K562 (cell line): Measurements from ENCODE around the gene DLST. TPM values are rescaled to one million over a fixed set of nuclear protein-coding genes. Genes with fewer than 3 reads are reported as not detected.

Source experiments
- ATAC-seq: fragments of 200-7000 bp; cut with Tn5 transposase; 3 replicates; pipeline ENCODE4 v1.9.1; 2020; ENCODE audit warnings: moderate library complexity
- BruUV-seq: library from RNA; stranded (reverse); fragments of 400-500 nt; replicated peaks from 2 replicates; lab custom pipeline; 2021; lab: Mats Ljungman, UMichigan
- CTCF ChIA-PET: fragments of 300-600 bp; formaldehyde crosslinking; extraction: SDS; loops from one replicate; lab custom pipeline; 2021; ENCODE audit warnings: low intra/inter-chr PET ratio; lab: Yijun Ruan, JAX
- POLR2A ChIA-PET: fragments of 300-600, 350-650 bp; sonication (Branson Sonifier 250); formaldehyde crosslinking; extraction: SDS; loops from one replicate; lab custom pipeline; 2021; ENCODE audit warnings: antibody characterized with exemption, inconsistent platforms; lab: Yijun Ruan, JAX
- DNase-seq, 4 experiments: peaks; one replicate each; pipeline versions ENCODE4 v3.0.0 to v3.0.0-alpha.2; 2011 to 2018; ENCODE audit warnings: low spot score in 3 of 4, mixed read lengths in 3 of 4; ENCODE audit errors: extremely low read depth in 1 of 4
- FAIRE-seq: peaks from 2 replicates; lab custom pipeline; 2011; peaks lifted over from hg19 to GRCh38; lab: Jason Lieb, UNC
- H2AFZ ChIP-seq: 2 replicates; pipeline ENCODE4 v1.6.0; 2011; ENCODE audit warnings: low read depth, low read length, control low read depth, inconsistent platforms
- H3K27ac ChIP-seq: fragments of 200-600 bp; 3 replicates; pipeline ENCODE4 v1.8.0; 2011; ENCODE audit warnings: low read depth, mild to moderate bottlenecking, control low read depth, inconsistent platforms, low read length, moderate library complexity, mixed read lengths; ENCODE audit errors: extremely low read depth
- H3K27me3 ChIP-seq, 2 experiments: fragments of 300-600 bp in 1 of 2; 2 replicates in 1 of 2; 3 replicates in 1 of 2; pipeline versions ENCODE4 v1.6.0 to v1.8.0; 2011; ENCODE audit warnings: inconsistent platforms in 2 of 2, low read length in 2 of 2, mild to moderate bottlenecking in 1 of 2, mixed read lengths in 1 of 2, moderate library complexity in 1 of 2; ENCODE audit not compliant: control insufficient read depth in 2 of 2, insufficient read depth in 2 of 2
- H3K36me3 ChIP-seq: fragments of 300-600 bp; 3 replicates; pipeline ENCODE4 v1.8.0; 2011; ENCODE audit warnings: mild to moderate bottlenecking, low read length, inconsistent platforms; ENCODE audit not compliant: control insufficient read depth, insufficient read depth
- H3K4me1 ChIP-seq, 2 experiments: fragments of 200-600 bp in 1 of 2; replicated peaks in 1 of 2; 2 replicates in 1 of 2; 3 replicates in 1 of 2; pipeline versions ENCODE4 v1.5.1 to v1.8.0; 2011; ENCODE audit warnings: inconsistent platforms in 2 of 2, low read length in 2 of 2, mild to moderate bottlenecking in 1 of 2, mixed read lengths in 1 of 2, moderate library complexity in 1 of 2; ENCODE audit not compliant: control insufficient read depth in 2 of 2, insufficient read depth in 2 of 2
- H3K4me2 ChIP-seq: 2 replicates; pipeline ENCODE4 v1.6.1; 2011; ENCODE audit warnings: low read length, control low read depth, inconsistent platforms, mixed read lengths; ENCODE audit not compliant: insufficient read depth
- H3K4me3 ChIP-seq: fragments of 200-600 bp; sonication (generic), shearing (Covaris generic); 2 replicates; pipeline ENCODE4 v1.5.1; 2016; ENCODE audit warnings: control low read depth, inconsistent platforms
- H3K79me2 ChIP-seq: fragments of 200-600 bp; 3 replicates; pipeline ENCODE4 v1.8.0; 2011; ENCODE audit warnings: low read length, inconsistent platforms; ENCODE audit not compliant: control insufficient read depth, insufficient read depth
- H3K9ac ChIP-seq, 2 experiments: 2 replicates each; pipeline versions ENCODE4 v1.6.0 to v1.6.1; 2011; ENCODE audit warnings: low read depth in 2 of 2, low read length in 2 of 2, control low read depth in 1 of 2, inconsistent platforms in 1 of 2, mild to moderate bottlenecking in 1 of 2, mixed read lengths in 1 of 2; ENCODE audit not compliant: insufficient read depth in 1 of 2
- H3K9me1 ChIP-seq: one replicate; pipeline ENCODE4 v1.6.0; 2011; ENCODE audit warnings: inconsistent platforms, mild to moderate bottlenecking, low read length, moderate library complexity; ENCODE audit not compliant: control insufficient read depth, insufficient read depth
- H3K9me3 ChIP-seq: replicated peaks from 2 replicates; pipeline ENCODE4 v1.5.1; 2011; ENCODE audit warnings: low read depth, low read length, inconsistent platforms; ENCODE audit not compliant: control insufficient read depth, insufficient read depth
- H4K20me1 ChIP-seq: replicated peaks from 2 replicates; pipeline ENCODE4 v1.6.1; 2011; ENCODE audit warnings: low read length, inconsistent platforms, mixed read lengths; ENCODE audit not compliant: control insufficient read depth, insufficient read depth
- BHLHE40 ChIP-seq: IDR thresholded peaks from 2 replicates; pipeline ENCODE4 v1.6.1; 2011; ENCODE audit warnings: low read length, improper control_type of control experiment
- ESRRA ChIP-seq: fragments of 450-650 bp; IDR thresholded peaks from 2 replicates; pipeline ENCODE4 v1.6.1; 2014; ENCODE audit warnings: low read depth, mild to moderate bottlenecking, moderate library complexity, borderline replicate concordance
- EWSR1 ChIP-seq: fragments of 450-650 bp; IDR thresholded peaks from 2 replicates; pipeline ENCODE4 v1.6.1; 2018; ENCODE audit warnings: borderline replicate concordance, mild to moderate bottlenecking, low read depth, moderate library complexity; ENCODE audit not compliant: partially characterized antibody
- GABPA ChIP-seq: fragments of 200-800 bp; sonication (Bioruptor generic); conservative IDR thresholded peaks from 2 replicates; pipeline ENCODE4 v1.6.1; 2016; ENCODE audit warnings: low read depth, missing genetic modification characterization, missing compliant biosample characterization
- HINFP ChIP-seq: fragments of 450-650 bp; conservative IDR thresholded peaks from 2 replicates; pipeline ENCODE4 v1.6.1; 2016; ENCODE audit warnings: missing genetic modification characterization, low read depth, mild to moderate bottlenecking, control low read depth, missing compliant biosample characterization
- HNRNPLL ChIP-seq: fragments of 200-400 bp; formaldehyde crosslinking; IDR thresholded peaks from 2 replicates; pipeline ENCODE4 v1.6.1; 2017; ENCODE audit warnings: low read length, low read depth, mild to moderate bottlenecking; ENCODE audit not compliant: poor library complexity, severe bottlenecking
- KLF13 ChIP-seq: fragments of 450-650 bp; IDR thresholded peaks from 2 replicates; pipeline ENCODE4 v1.6.1; 2016; ENCODE audit warnings: missing genetic modification characterization, low read depth, mild to moderate bottlenecking, missing compliant biosample characterization, moderate library complexity, borderline replicate concordance
- NCOA2 ChIP-seq, 2 experiments: fragments of 450-650 bp; IDR thresholded peaks; 2 replicates each; pipeline ENCODE4 v1.6.1; 2018; ENCODE audit warnings: mild to moderate bottlenecking in 2 of 2, moderate library complexity in 1 of 2; ENCODE audit not compliant: partially characterized antibody in 2 of 2
- RFX1 ChIP-seq: fragments of 450-650 bp; IDR thresholded peaks from 2 replicates; pipeline ENCODE4 v1.6.1; 2016; ENCODE audit warnings: mild to moderate bottlenecking, moderate library complexity
- TEAD4 ChIP-seq, 2 experiments: sonication (generic) in 1 of 2; formaldehyde crosslinking in 1 of 2; IDR thresholded peaks; 2 replicates each; pipeline versions ENCODE4 v1.6.1 to v1.8.0; 2012 to 2022; ENCODE audit warnings: borderline replicate concordance in 1 of 2, inconsistent platforms in 1 of 2, low read length in 1 of 2, mild to moderate bottlenecking in 1 of 2, missing genetic modification reagents in 1 of 2
- ZBTB8A ChIP-seq: fragments of 450-650 bp; IDR thresholded peaks from 2 replicates; pipeline ENCODE4 v1.6.1; 2018; ENCODE audit warnings: mild to moderate bottlenecking, moderate library complexity; ENCODE audit not compliant: partially characterized antibody
- WGBS: fragments of 100-300 bp; shearing (Covaris generic); methylation state at CpG from one replicate; pipeline ENCODE4 v1.1.6; 2016; ENCODE audit warnings: low coverage, mixed read lengths; ENCODE audit not compliant: insufficient coverage; ENCODE audit errors: missing lambda C conversion rate; 5-methylcytosine and 5-hydroxymethylcytosine counted together
- in situ Hi-C: fragments of 300-500 bp; cut with MboI; formaldehyde crosslinking; loops from 4 replicates; pipeline ENCODE4 v1.15.0; 2018; ENCODE audit warnings: inconsistent platforms, mixed read lengths
- intact Hi-C: fragments of 100-400 bp; cut with micrococcal nuclease; formaldehyde crosslinking; loops from 2 replicates; pipeline ENCODE4 v1.14.2; 2022
- polyA plus RNA-seq, 8 experiments: library from polyadenylated mRNA; depleted of rRNA in 4 of 8; stranded (reverse) in 5 of 8; unstranded in 3 of 8; fragments of >200 nt; fragmentation: Nextera tagmentation in 2 of 8; fragmentation: Illumina TruSeq in 1 of 8; extraction: Ambion mirVana in 2 of 8; extraction: Trizol in 1 of 8; gene quantifications; 2 replicates each; pipeline versions ENCODE4 v1.2.1 to v1.2.3, GENCODE V29; 2011 to 2014; ENCODE audit warnings: inconsistent platforms in 1 of 8, missing spikeins in 1 of 8
- total RNA-seq, 7 experiments: library from RNA; depleted of rRNA in 6 of 7; stranded (reverse); fragments of >200 nt in 6 of 7; fragmentation: Illumina TruSeq in 2 of 7; extraction: Trizol in 2 of 7; gene quantifications; 2 replicates each; pipeline versions ENCODE4 v1.2.1 to v1.2.3, GENCODE V29; 2011 to 2021; ENCODE audit warnings: low replicate concordance in 1 of 7
- TF ChIP-seq, protein P1 (sequence below), 2 experiments: IDR thresholded peaks; 2 replicates each; pipeline ENCODE4 v1.6.1; 2011; ENCODE audit warnings: borderline replicate concordance in 1 of 2, control low read depth in 1 of 2, low read depth in 1 of 2, low read length in 1 of 2, mild to moderate bottlenecking in 1 of 2, mixed read lengths in 1 of 2, moderate library complexity in 1 of 2; ENCODE audit not compliant: insufficient read depth in 1 of 2, insufficient read length in 1 of 2, poor library complexity in 1 of 2, severe bottlenecking in 1 of 2; ENCODE audit errors: extremely low read depth in 1 of 2
- TF ChIP-seq, protein P2 (sequence below): IDR thresholded peaks from 2 replicates; pipeline ENCODE4 v1.6.1; 2016; ENCODE audit warnings: missing genetic modification characterization, missing compliant biosample characterization
- TF ChIP-seq, protein P3 (sequence below): fragments of 450-650 bp; IDR thresholded peaks from 2 replicates; pipeline ENCODE4 v1.6.1; 2016; ENCODE audit warnings: antibody characterized with exemption

The DLST gene
- total and polyA plus RNA-seq, 9 of the 15 experiments (the other 6 are each of a cell fraction or from before 2014, with no cell fraction given), result 3.0 to 73.7 (median 45.4) TPM

GRCh38 chr14:74918380-74918779 lies 36.7 kb downstream of the DLST start:
- ChIA-PET POLR2A (interaction anchor here (0.7 kb wide), 1 partner anchor 11 kb away, joined by 4 read pairs; no protein-coding TSS in a partner anchor), CTCF (no interaction called here)
- Histone ChIP-seq H3K36me3 (no peaks in the 10 kb centered on the region), H3K27ac (no peak overlapping the region), H3K4me3 (no peak overlapping the region), H3K9me1 (no peaks in the 10 kb centered on the region), H2AFZ (no peak overlapping the region), H3K9me3 (no peaks in the 10 kb centered on the region), H3K9ac (no peak overlapping the region), H3K27me3 (no peaks in the 10 kb centered on the region), H4K20me1 (no peaks in the 10 kb centered on the region), H3K4me1 (peaks cover 0 to 19% of the 10 kb centered on the region in 2 experiments; a peak in 3 of 5 replicates), H3K4me2 (no peak overlapping the region), H3K79me2 (no peaks in the 10 kb centered on the region; the same call in 2 of the 3 replicates)
- FAIRE-seq (no peak), ATAC-seq (no peak), DNase-seq (no peak)
- in situ Hi-C loops, result loop anchor here (10.0 kb wide), 1 partner anchor 156 kb away; no protein-coding TSS in a partner anchor
- TF ChIP-seq BHLHE40 (no peak), ESRRA (no peak), TEAD4 (IDR thresholded peaks at IDR 0.05; ENCODE audit: low read length) (no peak), TEAD4 (CRISPR knock-in tag; IDR thresholded peaks at IDR 0.05; ENCODE audit: borderline replicate concordance) (no peak), KLF13 (tag) (no peak), GABPA (tag) (no peak), NCOA2 (IDR thresholded peaks at IDR 0.05; ENCODE audit: partially characterized antibody in 2 of 2) (no peak), HINFP (tag) (no peak), EWSR1 (no peak), RFX1 (no peak), ZBTB8A (no peak), HNRNPLL (no peak)
- TF ChIP-seq, protein P1, sequence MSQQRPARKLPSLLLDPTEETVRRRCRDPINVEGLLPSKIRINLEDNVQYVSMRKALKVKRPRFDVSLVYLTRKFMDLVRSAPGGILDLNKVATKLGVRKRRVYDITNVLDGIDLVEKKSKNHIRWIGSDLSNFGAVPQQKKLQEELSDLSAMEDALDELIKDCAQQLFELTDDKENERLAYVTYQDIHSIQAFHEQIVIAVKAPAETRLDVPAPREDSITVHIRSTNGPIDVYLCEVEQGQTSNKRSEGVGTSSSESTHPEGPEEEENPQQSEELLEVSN (IDR thresholded peaks at IDR 0.05; ENCODE audit: borderline replicate concordance in 1 of 2, extremely low read depth in 1 of 2, insufficient read depth in 1 of 2, insufficient read length in 1 of 2, low read depth in 1 of 2, low read length in 1 of 2, poor library complexity in 1 of 2, severe bottlenecking in 1 of 2), result no peak
- TF ChIP-seq, protein P2, sequence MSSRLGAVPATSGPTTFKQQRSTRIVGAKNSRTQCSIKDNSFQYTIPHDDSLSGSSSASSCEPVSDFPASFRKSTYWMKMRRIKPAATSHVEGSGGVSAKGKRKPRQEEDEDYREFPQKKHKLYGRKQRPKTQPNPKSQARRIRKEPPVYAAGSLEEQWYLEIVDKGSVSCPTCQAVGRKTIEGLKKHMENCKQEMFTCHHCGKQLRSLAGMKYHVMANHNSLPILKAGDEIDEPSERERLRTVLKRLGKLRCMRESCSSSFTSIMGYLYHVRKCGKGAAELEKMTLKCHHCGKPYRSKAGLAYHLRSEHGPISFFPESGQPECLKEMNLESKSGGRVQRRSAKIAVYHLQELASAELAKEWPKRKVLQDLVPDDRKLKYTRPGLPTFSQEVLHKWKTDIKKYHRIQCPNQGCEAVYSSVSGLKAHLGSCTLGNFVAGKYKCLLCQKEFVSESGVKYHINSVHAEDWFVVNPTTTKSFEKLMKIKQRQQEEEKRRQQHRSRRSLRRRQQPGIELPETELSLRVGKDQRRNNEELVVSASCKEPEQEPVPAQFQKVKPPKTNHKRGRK (tag), result no peak
- TF ChIP-seq, protein P3, sequence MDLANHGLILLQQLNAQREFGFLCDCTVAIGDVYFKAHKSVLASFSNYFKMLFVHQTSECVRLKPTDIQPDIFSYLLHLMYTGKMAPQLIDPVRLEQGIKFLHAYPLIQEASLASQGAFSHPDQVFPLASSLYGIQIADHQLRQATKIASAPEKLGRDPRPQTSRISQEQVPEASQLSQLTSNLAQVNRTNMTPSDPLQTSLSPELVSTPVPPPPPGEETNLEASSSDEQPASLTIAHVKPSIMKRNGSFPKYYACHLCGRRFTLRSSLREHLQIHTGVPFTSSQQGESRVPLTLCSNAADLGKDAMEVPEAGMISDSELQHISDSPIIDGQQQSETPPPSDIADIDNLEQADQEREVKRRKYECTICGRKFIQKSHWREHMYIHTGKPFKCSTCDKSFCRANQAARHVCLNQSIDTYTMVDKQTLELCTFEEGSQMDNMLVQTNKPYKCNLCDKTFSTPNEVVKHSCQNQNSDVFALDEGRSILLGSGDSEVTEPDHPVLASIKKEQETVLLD, result no peak
- no TSS peak for BruUV-seq
- 90% methylated on average over 2 of the region's 9 CpGs for WGBS
- intact Hi-C loops, result loop anchor here (10.0 kb wide), 1 partner anchor 386 kb away; no protein-coding TSS in a partner anchor
